GM12878 (cell line): ENCODE results near the gene MCTP2. TPM values are rescaled to one million over a fixed set of nuclear protein-coding genes. Genes with fewer than 3 reads are reported as not detected.

Source experiments
- ATAC-seq: fragments of 200-7000 bp; cut with Tn5 transposase; 3 replicates; pipeline ENCODE4 v1.9.1; 2020; ENCODE audit warnings: mild to moderate bottlenecking, moderate library complexity
- BruUV-seq: library from RNA; stranded (reverse); fragments of 400-500 nt; replicated peaks from 2 replicates; lab custom pipeline; 2021; lab: Mats Ljungman, UMichigan
- CTCF ChIA-PET: fragments of 300-600 bp; sonication (Branson Sonifier 250); formaldehyde crosslinking; extraction: SDS; loops from one replicate; lab custom pipeline; 2021; ENCODE audit warnings: inconsistent platforms; lab: Yijun Ruan, JAX
- POLR2A ChIA-PET: fragments of 350-600 bp; formaldehyde crosslinking; extraction: SDS; loops from one replicate; lab custom pipeline; 2021; ENCODE audit warnings: inconsistent platforms; lab: Charles Lee
- RAD21 ChIA-PET: fragments of 300-600 bp; sonication (Branson Sonifier 250); formaldehyde crosslinking; loops from one replicate; lab custom pipeline; 2023; ENCODE audit warnings: antibody characterized with exemption; ENCODE audit not compliant: unreplicated experiment; lab: Charles Lee
- SMC1A ChIA-PET: fragments of 300-600 bp; sonication (Branson Sonifier 250); formaldehyde crosslinking; loops from one replicate; lab custom pipeline; 2023; ENCODE audit not compliant: unreplicated experiment, uncharacterized antibody; lab: Charles Lee
- DNase-seq: peaks from one replicate; pipeline ENCODE4 v3.0.0-alpha.2; 2011; ENCODE audit warnings: low read depth, low spot score
- FAIRE-seq: peaks from 3 replicates; lab custom pipeline; 2011; peaks lifted over from hg19 to GRCh38; lab: Jason Lieb, UNC
- H2AFZ ChIP-seq: 2 replicates; pipeline ENCODE4 v1.6.0; 2011; ENCODE audit warnings: low read depth, low read length, control low read depth; ENCODE audit not compliant: control insufficient read depth
- H3K27ac ChIP-seq: 2 replicates; pipeline ENCODE4 v1.5.1; 2011; ENCODE audit warnings: control low read depth; ENCODE audit not compliant: control insufficient read depth, insufficient read depth
- H3K27me3 ChIP-seq, 2 experiments: replicated peaks in 1 of 2; 2 replicates each; pipeline versions ENCODE4 v1.6.0 to v1.6.1; 2011; ENCODE audit warnings: low read length in 1 of 2; ENCODE audit not compliant: control insufficient read depth in 2 of 2, insufficient read depth in 2 of 2
- H3K36me3 ChIP-seq, 2 experiments: 2 replicates each; pipeline ENCODE4 v1.5.1; 2011; ENCODE audit warnings: low read length in 1 of 2; ENCODE audit not compliant: control insufficient read depth in 2 of 2, insufficient read depth in 2 of 2
- H3K4me1 ChIP-seq: 2 replicates; pipeline ENCODE4 v1.6.1; 2011; ENCODE audit warnings: mild to moderate bottlenecking, low read length, moderate library complexity, mixed read lengths; ENCODE audit not compliant: control insufficient read depth, insufficient read depth
- H3K4me2 ChIP-seq: 2 replicates; pipeline ENCODE4 v1.6.0; 2011; ENCODE audit warnings: control low read depth; ENCODE audit not compliant: control insufficient read depth, insufficient read depth
- H3K4me3 ChIP-seq: fragments of 200-600 bp; sonication (generic); 2 replicates; pipeline ENCODE4 v1.5.1; 2016
- H3K79me2 ChIP-seq: 2 replicates; pipeline ENCODE4 v1.6.0; 2011; ENCODE audit warnings: low read length; ENCODE audit not compliant: control insufficient read depth, insufficient read depth
- H3K9ac ChIP-seq: 2 replicates; pipeline ENCODE4 v1.8.0; 2011; ENCODE audit warnings: low read length, control low read depth, mixed read lengths; ENCODE audit not compliant: control insufficient read depth, insufficient read depth
- H3K9me3 ChIP-seq: replicated peaks from 3 replicates; pipeline ENCODE4 v1.5.1; 2011; ENCODE audit warnings: mild to moderate bottlenecking, low read length; ENCODE audit not compliant: control insufficient read depth, insufficient read depth
- H4K20me1 ChIP-seq: 2 replicates; pipeline ENCODE4 v1.6.0; 2011; ENCODE audit not compliant: control insufficient read depth, insufficient read depth
- CHD4 ChIP-seq: fragments of 200-600 bp; sonication (generic); IDR thresholded peaks from 2 replicates; pipeline ENCODE4 v1.6.1; 2016; ENCODE audit warnings: mild to moderate bottlenecking
- IRF4 ChIP-seq: IDR thresholded peaks from 2 replicates; pipeline ENCODE4 v1.6.1; 2011; ENCODE audit warnings: low read depth, low read length
- JUNB ChIP-seq: IDR thresholded peaks from 2 replicates; pipeline ENCODE4 v1.6.1; 2016; ENCODE audit warnings: antibody characterized with exemption, mild to moderate bottlenecking
- NRF1 ChIP-seq: conservative IDR thresholded peaks from 2 replicates; pipeline ENCODE4 v1.6.1; 2011; ENCODE audit warnings: mild to moderate bottlenecking, low read depth, low read length, improper control_type of control experiment
- PAX5 ChIP-seq: IDR thresholded peaks from 2 replicates; pipeline ENCODE4 v1.6.1; 2011; ENCODE audit warnings: low read depth, low read length, borderline replicate concordance
- PKNOX1 ChIP-seq: fragments of 450-650 bp; IDR thresholded peaks from 2 replicates; pipeline ENCODE4 v1.6.1; 2016; ENCODE audit warnings: mild to moderate bottlenecking
- RUNX3 ChIP-seq: IDR thresholded peaks from 2 replicates; pipeline ENCODE4 v1.6.1; 2012; ENCODE audit warnings: low read length, inconsistent platforms
- SMAD1 ChIP-seq: fragments of 450-650 bp; IDR thresholded peaks from 2 replicates; pipeline ENCODE4 v1.6.1; 2018; ENCODE audit warnings: mild to moderate bottlenecking, low read depth; ENCODE audit not compliant: partially characterized antibody
- ZNF274 ChIP-seq: IDR thresholded peaks from one replicate; pipeline ENCODE4 v1.8.0; 2011; ENCODE audit not compliant: insufficient read length, insufficient read depth
- ZSCAN29 ChIP-seq: fragments of 450-650 bp; IDR thresholded peaks from 2 replicates; pipeline ENCODE4 v1.6.1; 2017; ENCODE audit warnings: mild to moderate bottlenecking, moderate library complexity
- WGBS: methylation state at CpG from one replicate; pipeline ENCODE4 v1.1.6; 2016; ENCODE audit warnings: low lambda C conversion rate; ENCODE audit not compliant: insufficient replicate concordance, insufficient coverage; ENCODE audit errors: missing lambda C conversion rate; 5-methylcytosine and 5-hydroxymethylcytosine counted together
- in situ Hi-C: fragments of 300-500 bp; cut with MboI; formaldehyde crosslinking; loops from 9 replicates; pipeline ENCODE4 v1.14.3; 2018; ENCODE audit warnings: mixed read lengths
- intact Hi-C: fragments of 100-400 bp; cut with micrococcal nuclease; formaldehyde crosslinking; loops from one replicate; pipeline ENCODE4 v1.14.2; 2022; ENCODE audit not compliant: unreplicated experiment
- polyA plus RNA-seq, 11 experiments: library from polyadenylated mRNA; depleted of rRNA in 4 of 11; unstranded in 6 of 11; stranded (reverse) in 5 of 11; fragments of >200 nt; fragmentation: Nextera tagmentation in 4 of 11; fragmentation: Illumina TruSeq in 1 of 11; extraction: Ambion mirVana in 4 of 11; extraction: Trizol in 1 of 11; gene quantifications; 1 replicate in 1 of 11; 2 replicates in 10 of 11; pipeline versions ENCODE4 v1.2.1 to v1.2.3, GENCODE V29; 2011 to 2016; ENCODE audit warnings: inconsistent platforms in 2 of 11, missing spikeins in 2 of 11, low read depth in 1 of 11
- total RNA-seq, 4 experiments: library from RNA; depleted of rRNA in 3 of 4; stranded (reverse); fragments of >200 nt in 3 of 4; fragmentation: Illumina TruSeq in 1 of 4; extraction: Trizol in 1 of 4; gene quantifications; 2 replicates each; pipeline versions ENCODE4 v1.2.1 to v1.2.3, GENCODE V29; 2013 to 2021

MCTP2 gene
- total and polyA plus RNA-seq, 10 of the 15 experiments (the other 5 are each of a cell fraction or from before 2014, with no cell fraction given): 0.24 to 48.5 (median 0.88) TPM

DNA sequence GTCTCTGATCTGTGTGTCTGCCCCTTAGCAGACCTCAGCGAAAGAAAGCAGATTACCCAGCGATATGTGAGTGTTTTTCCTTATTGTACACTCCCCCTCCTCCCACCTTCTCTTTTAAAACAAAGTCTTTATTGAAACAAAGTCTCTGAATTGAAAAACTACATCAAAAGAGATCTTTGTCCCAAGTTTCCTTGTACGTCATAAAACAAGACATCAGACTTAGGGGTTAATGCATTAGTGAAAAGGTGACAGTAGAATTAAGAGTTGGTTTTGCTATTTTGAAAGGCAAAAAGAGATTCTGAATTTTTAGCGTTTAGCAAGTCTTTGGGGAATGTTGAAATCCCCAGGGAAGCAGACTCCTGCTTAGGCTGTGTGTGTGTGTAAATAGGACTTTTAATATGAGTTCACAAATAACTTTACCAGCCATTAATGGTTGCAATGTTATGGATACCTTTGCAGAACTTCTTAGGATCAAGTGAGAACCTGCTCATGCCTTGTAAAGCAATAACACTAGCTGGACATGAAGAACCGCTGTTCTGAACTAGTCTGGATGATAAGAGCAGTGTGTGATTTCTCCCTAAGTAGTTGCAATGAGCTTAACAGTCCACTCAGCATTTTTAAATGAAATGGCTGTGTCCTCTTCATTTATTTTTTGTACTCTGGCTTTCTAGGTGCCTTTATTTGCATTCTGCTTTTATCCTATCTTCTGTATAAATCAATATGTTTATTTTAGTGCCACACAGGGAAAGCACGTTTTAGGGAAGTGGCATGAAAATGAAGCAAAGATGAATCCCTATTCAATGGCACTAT, 136.6 kb downstream of the MCTP2 start:
- 15% methylated on average over 6 of the region's 6 CpGs for WGBS
- ChIA-PET SMC1A (no interaction called here), RAD21 (no interaction called here), CTCF (interaction anchor here (0.6 to 1.0 kb wide), 4 partner anchors 11 to 205 kb away, joined by 3 to 5 read pairs (median 4); no protein-coding TSS in a partner anchor), POLR2A (no interaction called here)
- no peaks in the 10 kb centered on the region for H4K20me1 ChIP-seq
- H3K36me3 ChIP-seq: no peaks in the 10 kb centered on the region
- TF ChIP-seq SMAD1 (no peak), RUNX3 (no peak), ZNF274 (no peak), CHD4 (no peak), NRF1 (no peak), PAX5 (no peak), PKNOX1 (no peak), IRF4 (no peak), ZSCAN29 (no peak), JUNB (no peak)
- BruUV-seq: no TSS peak
- intact Hi-C loops: no loop called here
- DNase-seq (no peak), ATAC-seq (no peak), FAIRE-seq (no peak)
- H3K79me2 ChIP-seq: no peaks in the 10 kb centered on the region
- no peak overlapping the region for H2AFZ ChIP-seq
- no peak overlapping the region for H3K4me3 ChIP-seq
- no peak overlapping the region for H3K27ac ChIP-seq
- no peak overlapping the region for H3K4me2 ChIP-seq
- no peaks in the 10 kb centered on the region for H3K9me3 ChIP-seq
- in situ Hi-C loops: no loop called here
- no peaks in the 10 kb centered on the region for H3K4me1 ChIP-seq
- no peak overlapping the region for H3K9ac ChIP-seq
- H3K27me3 ChIP-seq: no peaks in the 10 kb centered on the region
